Bronchial epithelial cell (primary cell): ENCODE results near the gene KIAA1217. TPM values are rescaled to one million over a fixed set of nuclear protein-coding genes. Genes with fewer than 3 reads are reported as not detected.

Experiments
- DNase-seq: peaks from one replicate; pipeline ENCODE4 v3.0.0-alpha.2; 2010; ENCODE audit warnings: low read depth
- FAIRE-seq: peaks from 2 replicates; lab custom pipeline; 2011; peaks lifted over from hg19 to GRCh38; lab: Jason Lieb, UNC
- H3K27me3 ChIP-seq: 2 replicates; pipeline ENCODE4 v1.5.1; 2011; ENCODE audit warnings: low read length; ENCODE audit not compliant: control insufficient read depth, insufficient read depth
- H3K36me3 ChIP-seq: 2 replicates; pipeline ENCODE4 v1.5.1; 2011; ENCODE audit warnings: low read length; ENCODE audit not compliant: control insufficient read depth, insufficient read depth
- H3K4me3 ChIP-seq: 2 replicates; pipeline ENCODE4 v1.5.1; 2011; ENCODE audit warnings: mild to moderate bottlenecking, low read depth, low read length, control low read depth
- CTCF ChIP-seq: IDR thresholded peaks from 2 replicates; pipeline ENCODE4 v1.5.1; 2011; ENCODE audit warnings: mild to moderate bottlenecking, moderate library complexity, low read length, control low read depth, inconsistent platforms; ENCODE audit not compliant: insufficient read depth, severe bottlenecking
- total RNA-seq: library from RNA; depleted of rRNA; stranded (reverse); fragments of >200 nt; gene quantifications from 2 replicates; pipeline ENCODE4 v1.2.1, GENCODE V29; 2014

KIAA1217 gene
- total RNA-seq, 1 donor from 2014 or later = 3.4 TPM

- H3K4me3 ChIP-seq = no peak overlapping the region
- DNase-seq (no peak), FAIRE-seq (no peak)
- no peaks in the 10 kb centered on the region for H3K36me3 ChIP-seq
- TF ChIP-seq CTCF = no peak
- H3K27me3 ChIP-seq = no peaks in the 10 kb centered on the region
Measured at GRCh38 chr10:24571870-24572450, 363.0 kb downstream of the KIAA1217 start.

- no peak for FAIRE-seq
- no peak for TF ChIP-seq CTCF
- H3K27me3 ChIP-seq = no peaks in the 10 kb centered on the region
- no peak for DNase-seq
- no peak overlapping the region for H3K4me3 ChIP-seq
- H3K36me3 ChIP-seq = no peaks in the 10 kb centered on the region
Measured at GRCh38 chr10:24574161-24574560, 365.2 kb downstream of the KIAA1217 start.

GRCh38 chr10:24574578-24575155, 365.7 kb downstream of the KIAA1217 start:
- Histone ChIP-seq H3K27me3 (no peaks in the 10 kb centered on the region), H3K36me3 (no peaks in the 10 kb centered on the region), H3K4me3 (no peak overlapping the region)
- DNase-seq = no peak
- TF ChIP-seq CTCF = no peak
- no peak for FAIRE-seq

GRCh38 chr10:24575481-24576002, 366.6 kb downstream of the KIAA1217 start:
- no peak for TF ChIP-seq CTCF
- Histone ChIP-seq H3K36me3 (no peaks in the 10 kb centered on the region), H3K27me3 (no peaks in the 10 kb centered on the region), H3K4me3 (no peak overlapping the region)
- DNase-seq (no peak), FAIRE-seq (no peak)

GRCh38 chr10:24579448-24579847, 370.5 kb downstream of the KIAA1217 start:
- TF ChIP-seq CTCF = no peak
- Histone ChIP-seq H3K27me3 (no peaks in the 10 kb centered on the region), H3K36me3 (no peaks in the 10 kb centered on the region), H3K4me3 (no peak overlapping the region)
- DNase-seq (no peak), FAIRE-seq (no peak)
